H9 (cell line): ENCODE measurements around the gene RNF212. TPM values are rescaled to one million over a fixed set of nuclear protein-coding genes. Genes with fewer than 3 reads are reported as not detected.

Experiments
- DNase-seq: peaks from one replicate; pipeline ENCODE4 v3.0.0-alpha.2; 2017
- H2AFZ ChIP-seq: one replicate; pipeline ENCODE4 v1.6.1; 2013; ENCODE audit warnings: mild to moderate bottlenecking, low read length, control low read depth, moderate library complexity
- H2AK5ac ChIP-seq: 2 replicates; pipeline ENCODE4 v1.6.1; 2013; ENCODE audit warnings: low read length, control low read depth, mixed read lengths; ENCODE audit not compliant: insufficient read length
- H2BK120ac ChIP-seq: one replicate; pipeline ENCODE4 v1.6.1; 2013; ENCODE audit warnings: low read depth, mild to moderate bottlenecking, low read length, control low read depth, inconsistent platforms; ENCODE audit not compliant: poor library complexity, severe bottlenecking
- H2BK12ac ChIP-seq: 2 replicates; pipeline ENCODE4 v1.6.1; 2013; ENCODE audit warnings: low read length, control low read depth, mixed read lengths, low read depth; ENCODE audit not compliant: insufficient read length
- H2BK15ac ChIP-seq: 2 replicates; pipeline ENCODE4 v1.6.1; 2013; ENCODE audit warnings: low read depth, low read length, control low read depth
- H2BK20ac ChIP-seq: one replicate; pipeline ENCODE4 v1.6.1; 2013; ENCODE audit warnings: low read depth, mild to moderate bottlenecking, low read length, control low read depth, inconsistent platforms; ENCODE audit not compliant: poor library complexity, severe bottlenecking
- H2BK5ac ChIP-seq: 2 replicates; pipeline ENCODE4 v1.6.1; 2013; ENCODE audit warnings: low read length, control low read depth, mixed read lengths; ENCODE audit not compliant: insufficient read length
- H3K14ac ChIP-seq: 2 replicates; pipeline ENCODE4 v1.6.1; 2013; ENCODE audit warnings: low read length, control low read depth; ENCODE audit not compliant: insufficient read depth
- H3K18ac ChIP-seq: 2 replicates; pipeline ENCODE4 v1.6.1; 2013; ENCODE audit warnings: low read depth, mild to moderate bottlenecking, mixed read lengths, low read length, control low read depth; ENCODE audit not compliant: insufficient read length
- H3K23ac ChIP-seq: 2 replicates; pipeline ENCODE4 v1.6.1; 2013; ENCODE audit warnings: low read length, control low read depth, mixed read lengths, low read depth; ENCODE audit not compliant: insufficient read length
- H3K23me2 ChIP-seq: 2 replicates; pipeline ENCODE4 v1.6.1; 2013; ENCODE audit warnings: low read depth, mild to moderate bottlenecking, mixed read lengths, low read length, control low read depth; ENCODE audit not compliant: insufficient read length, poor library complexity, severe bottlenecking
- H3K27ac ChIP-seq: 2 replicates; pipeline ENCODE4 v1.5.1; 2013; ENCODE audit warnings: low read length, control low read depth, mixed read lengths, low read depth; ENCODE audit not compliant: insufficient read length
- H3K27me3 ChIP-seq: 2 replicates; pipeline ENCODE4 v1.6.1; 2013; ENCODE audit warnings: low read length, control low read depth, inconsistent platforms; ENCODE audit not compliant: insufficient read depth
- H3K4ac ChIP-seq: 2 replicates; pipeline ENCODE4 v1.6.1; 2013; ENCODE audit warnings: low read depth, mild to moderate bottlenecking, control low read depth, inconsistent platforms, low read length, moderate library complexity
- H3K4me1 ChIP-seq: 2 replicates; pipeline ENCODE4 v1.6.1; 2013; ENCODE audit warnings: low read length, control low read depth, inconsistent platforms; ENCODE audit not compliant: insufficient read depth
- H3K4me2 ChIP-seq: 2 replicates; pipeline ENCODE4 v1.6.1; 2013; ENCODE audit warnings: low read length, control low read depth, mixed read lengths; ENCODE audit not compliant: insufficient read length, insufficient read depth
- H3K56ac ChIP-seq: 2 replicates; pipeline ENCODE4 v1.6.1; 2013; ENCODE audit warnings: low read depth, mild to moderate bottlenecking, mixed read lengths, low read length, control low read depth; ENCODE audit not compliant: insufficient read length
- H3K79me1 ChIP-seq: 2 replicates; pipeline ENCODE4 v1.6.1; 2013; ENCODE audit warnings: low read depth, mild to moderate bottlenecking, moderate library complexity, low read length, control low read depth, inconsistent platforms; ENCODE audit not compliant: insufficient read depth, poor library complexity, severe bottlenecking
- H3K79me2 ChIP-seq: 2 replicates; pipeline ENCODE4 v1.6.1; 2013; ENCODE audit warnings: low read length, control low read depth, inconsistent platforms; ENCODE audit not compliant: insufficient read depth
- H3K9ac ChIP-seq: 2 replicates; pipeline ENCODE4 v1.6.1; 2013; ENCODE audit warnings: low read length, control low read depth, mixed read lengths; ENCODE audit not compliant: insufficient read length; ENCODE audit errors: extremely low read depth
- H3K9me3 ChIP-seq: one replicate; pipeline ENCODE4 v1.6.1; 2013; ENCODE audit warnings: low read depth, low read length, inconsistent platforms; ENCODE audit not compliant: control insufficient read depth
- H3T11ph ChIP-seq: one replicate; pipeline ENCODE4 v1.6.1; 2013; ENCODE audit warnings: mild to moderate bottlenecking, low read length, control low read depth, inconsistent platforms
- H4K20me1 ChIP-seq: one replicate; pipeline ENCODE4 v1.6.1; 2013; ENCODE audit not compliant: control insufficient read depth, insufficient read length, insufficient read depth
- H4K5ac ChIP-seq: 2 replicates; pipeline ENCODE4 v1.6.1; 2013; ENCODE audit warnings: low read depth, mild to moderate bottlenecking, mixed read lengths, low read length, control low read depth; ENCODE audit not compliant: insufficient read length
- H4K8ac ChIP-seq: replicated peaks from 2 replicates; pipeline ENCODE4 v1.6.1; 2013; ENCODE audit warnings: low read length, control low read depth, mixed read lengths, low read depth; ENCODE audit not compliant: insufficient read length
- H4K91ac ChIP-seq: 2 replicates; pipeline ENCODE4 v1.6.1; 2013; ENCODE audit warnings: low read depth, mild to moderate bottlenecking, moderate library complexity, mixed read lengths, low read length, control low read depth; ENCODE audit not compliant: insufficient read length
- H3K27ac Mint-ChIP-seq, 3 experiments: 2 replicates in 2 of 3; 3 replicates in 1 of 3; pipeline ENCODE4 v1.8.0; 2020 to 2021; ENCODE audit warnings: mixed read lengths in 3 of 3, mild to moderate bottlenecking in 1 of 3, moderate library complexity in 1 of 3
- H3K27me3 Mint-ChIP-seq: 2 replicates; pipeline ENCODE4 v1.8.0; 2021; ENCODE audit warnings: low read depth, mild to moderate bottlenecking, moderate library complexity, mixed read lengths
- H3K36me3 Mint-ChIP-seq, 3 experiments: 2 replicates in 2 of 3; 3 replicates in 1 of 3; pipeline ENCODE4 v1.8.0; 2020 to 2021; ENCODE audit warnings: low read depth in 3 of 3, mixed read lengths in 3 of 3; ENCODE audit not compliant: insufficient read depth in 1 of 3
- H3K4me1 Mint-ChIP-seq, 2 experiments: 2 replicates each; pipeline ENCODE4 v1.8.0; 2020; ENCODE audit warnings: mixed read lengths in 2 of 2
- H3K4me3 Mint-ChIP-seq, 2 experiments: 2 replicates in 1 of 2; 3 replicates in 1 of 2; pipeline ENCODE4 v1.8.0; 2020 to 2021; ENCODE audit warnings: mild to moderate bottlenecking in 2 of 2, mixed read lengths in 2 of 2, moderate library complexity in 1 of 2
- H3K9me3 Mint-ChIP-seq, 2 experiments: 2 replicates in 1 of 2; 3 replicates in 1 of 2; pipeline ENCODE4 v1.8.0; 2020; ENCODE audit warnings: mild to moderate bottlenecking in 2 of 2, mixed read lengths in 2 of 2, moderate library complexity in 1 of 2
- WGBS: extraction: QIAGEN DNeasy Blood & Tissue Kit; methylation state at CpG from one replicate; pipeline ENCODE4 v1.1.7; 2013; ENCODE audit warnings: missing lambda C conversion rate, low lambda C conversion rate, mixed read lengths; ENCODE audit not compliant: insufficient read length; ENCODE audit errors: extremely low coverage; 5-methylcytosine and 5-hydroxymethylcytosine counted together
- total RNA-seq: library from RNA; stranded (reverse); gene quantifications from 2 replicates; pipeline ENCODE4 v1.2.1, GENCODE V29; 2021
- TF ChIP-seq, protein P1 (sequence below): fragments of 200-600 bp; sonication (generic); conservative IDR thresholded peaks from 3 replicates; pipeline ENCODE4 v1.8.0; 2021; ENCODE audit warnings: antibody characterized with exemption, mild to moderate bottlenecking

Gene RNF212
- total RNA-seq, 1 experiment from 2014 or later = 3.0 TPM

DNA sequence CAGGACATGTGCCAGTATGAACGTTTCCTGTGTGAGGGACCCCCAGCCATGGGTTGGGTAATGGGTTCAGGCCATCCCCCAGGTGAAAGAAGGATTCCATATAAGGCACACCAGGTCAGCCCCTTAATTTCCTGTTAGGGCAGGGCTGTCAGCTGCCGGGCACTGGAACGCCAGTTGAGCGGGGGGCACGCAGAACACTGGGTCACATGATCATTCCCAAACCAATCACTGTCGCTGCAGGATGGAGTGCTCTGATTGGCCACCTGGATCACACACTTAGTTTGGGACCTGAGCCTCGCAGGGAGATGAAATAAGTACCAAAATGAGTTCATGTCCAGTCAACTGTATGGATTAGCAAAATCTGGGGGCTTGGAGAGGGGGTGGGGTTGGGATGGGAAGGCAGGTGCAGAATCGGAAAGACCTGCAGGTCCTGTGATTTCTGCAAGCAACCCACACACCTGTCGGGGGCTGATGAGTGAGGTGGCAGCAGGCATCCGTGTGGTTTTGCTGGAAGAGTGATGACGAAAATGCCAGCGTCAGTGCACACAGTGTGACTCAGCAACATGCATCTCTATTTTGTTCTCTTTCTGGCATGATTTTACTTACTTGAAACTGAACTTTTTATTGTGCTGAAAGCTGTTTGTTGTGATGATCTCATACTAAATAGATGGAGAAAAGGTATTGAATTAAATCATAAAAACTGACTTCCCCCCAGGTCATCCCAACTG is 32.2 kb downstream of the RNF212 start:
- peak; percentile 46 for DNase-seq
- H3K27me3 Mint-ChIP-seq = peaks cover 64% of the 10 kb centered on the region

More for the DNA sequence above, 32.2 kb downstream of the RNF212 start:
- Histone ChIP-seq H3K27me3 (no peaks in the 10 kb centered on the region), H3K18ac (no peak overlapping the region), H3K9ac (no peak overlapping the region), H2AK5ac (no peak overlapping the region), H4K20me1 (no peaks in the 10 kb centered on the region), H3K23me2 (no peaks in the 10 kb centered on the region), H3K9me3 (no peaks in the 10 kb centered on the region), H3K4me2 (no peak overlapping the region), H3K79me1 (no peaks in the 10 kb centered on the region), H2AFZ (no peak overlapping the region), H3K23ac (no peak overlapping the region), H2BK12ac (no peak overlapping the region), H3K4me1 (no peaks in the 10 kb centered on the region), H2BK120ac (no peak overlapping the region), H3K4ac (no peak overlapping the region), H2BK20ac (no peak overlapping the region), H3K27ac (no peak overlapping the region), H3K79me2 (no peaks in the 10 kb centered on the region), H3T11ph (no peak overlapping the region), H4K5ac (no peak overlapping the region), H4K91ac (no peak overlapping the region), H2BK15ac (no peak overlapping the region), H2BK5ac (no peak overlapping the region), H3K14ac (no peak overlapping the region), H3K56ac (no peak overlapping the region), H4K8ac (no peak overlapping the region)
- peak overlapping the region in 1 of 2 experiments; percentile 1; a peak in 1 of 5 replicates for H3K4me3 Mint-ChIP-seq
- WGBS = no CpG with 5 or more reads among the region's 12 CpGs
- TF ChIP-seq, protein P1, sequence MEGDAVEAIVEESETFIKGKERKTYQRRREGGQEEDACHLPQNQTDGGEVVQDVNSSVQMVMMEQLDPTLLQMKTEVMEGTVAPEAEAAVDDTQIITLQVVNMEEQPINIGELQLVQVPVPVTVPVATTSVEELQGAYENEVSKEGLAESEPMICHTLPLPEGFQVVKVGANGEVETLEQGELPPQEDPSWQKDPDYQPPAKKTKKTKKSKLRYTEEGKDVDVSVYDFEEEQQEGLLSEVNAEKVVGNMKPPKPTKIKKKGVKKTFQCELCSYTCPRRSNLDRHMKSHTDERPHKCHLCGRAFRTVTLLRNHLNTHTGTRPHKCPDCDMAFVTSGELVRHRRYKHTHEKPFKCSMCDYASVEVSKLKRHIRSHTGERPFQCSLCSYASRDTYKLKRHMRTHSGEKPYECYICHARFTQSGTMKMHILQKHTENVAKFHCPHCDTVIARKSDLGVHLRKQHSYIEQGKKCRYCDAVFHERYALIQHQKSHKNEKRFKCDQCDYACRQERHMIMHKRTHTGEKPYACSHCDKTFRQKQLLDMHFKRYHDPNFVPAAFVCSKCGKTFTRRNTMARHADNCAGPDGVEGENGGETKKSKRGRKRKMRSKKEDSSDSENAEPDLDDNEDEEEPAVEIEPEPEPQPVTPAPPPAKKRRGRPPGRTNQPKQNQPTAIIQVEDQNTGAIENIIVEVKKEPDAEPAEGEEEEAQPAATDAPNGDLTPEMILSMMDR = no peak
- no peak overlapping the region for H3K27ac Mint-ChIP-seq
- peaks cover 4 to 5% of the 10 kb centered on the region in 2 experiments; a peak in 2 of 4 replicates for H3K4me1 Mint-ChIP-seq
- H3K36me3 Mint-ChIP-seq = no peaks in the 10 kb centered on the region; a peak in 2 of 7 replicates
- H3K9me3 Mint-ChIP-seq = no peaks in the 10 kb centered on the region; a peak in 2 of 5 replicates
